NT2/D1 (cell line): Measurements from ENCODE around the gene MAST4.

ENCODE experiments used
- SUZ12 ChIP-seq: IDR thresholded peaks from 2 replicates; pipeline ENCODE4 v1.6.1; 2011; ENCODE audit not compliant: insufficient read length, insufficient read depth; ENCODE audit errors: extremely low read depth
- ZNF274 ChIP-seq: IDR thresholded peaks from 2 replicates; pipeline ENCODE4 v1.6.1; 2011; ENCODE audit warnings: mild to moderate bottlenecking, low read depth, low read length

DNA sequence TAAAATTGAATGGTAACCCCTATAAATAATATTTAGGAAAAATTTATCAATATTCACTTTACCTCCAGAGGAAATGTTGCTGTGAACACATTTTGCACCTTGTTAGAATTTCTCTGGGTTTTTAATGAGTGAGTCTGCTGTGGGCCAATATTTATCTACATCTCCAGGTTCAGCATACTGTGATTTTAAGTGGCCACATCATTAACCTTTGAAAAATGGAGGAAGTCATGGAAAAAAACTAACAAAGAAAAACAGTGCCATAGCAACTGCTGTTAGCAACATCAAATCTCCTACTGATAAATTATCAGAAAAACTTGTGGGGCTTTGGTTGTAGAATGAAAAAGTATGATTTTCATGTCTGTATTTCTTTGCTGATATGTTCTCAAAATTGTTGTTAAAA, 545.5 kb downstream of the MAST4 start:
- TF ChIP-seq SUZ12 (no peak), ZNF274 (no peak)
